ENCODE data around the gene ARL2. TPM values are rescaled to one million over a fixed set of nuclear protein-coding genes. Genes with fewer than 3 reads are reported as not detected.
"Not testable (repeated sequence)": the region's sequence is repeated elsewhere in the genome, so short reads cannot be mapped to it uniquely, and the experiment has no call there.

ARL2 gene
- total RNA-seq, 1 experiment from 2014 or later, result 103 TPM

GRCh38 chr11:65003282-65003681 is 10.7 kb upstream of the ARL2 start:
- no TSS peak for BruUV-seq (replicated peaks)
- intact Hi-C loops (cut with micrococcal nuclease; ENCODE audit: unreplicated experiment), result no loop called here
- ChIA-PET POLR2A (no interaction called here), CTCF (interaction anchor here (1.3 kb wide), 1 partner anchor 10 kb away, joined by 4 read pairs; no protein-coding TSS in a partner anchor)
- no peaks in the 10 kb centered on the region for H3K9me3 Mint-ChIP-seq (ENCODE audit: unreplicated experiment)
- no peaks in the 10 kb centered on the region for H3K36me3 ChIP-seq (ENCODE audit: control insufficient read depth, insufficient read depth, low read length)
- H3K4me1 ChIP-seq, result peaks cover 21% of the 10 kb centered on the region
- no peak for TF ChIP-seq CTCF (IDR thresholded peaks at IDR 0.05; ENCODE audit: insufficient read depth in 1 of 2, low read depth in 1 of 2, low read length in 1 of 2, severe bottlenecking in 1 of 2, unreplicated experiment in 1 of 2)
- H3K4me3 Mint-ChIP-seq (ENCODE audit: unreplicated experiment), result no peak overlapping the region
- H3K36me3 Mint-ChIP-seq (ENCODE audit: insufficient read depth, unreplicated experiment), result no peaks in the 10 kb centered on the region
- H3K4me1 Mint-ChIP-seq (ENCODE audit: low read depth, unreplicated experiment), result peaks cover 9% of the 10 kb centered on the region
- H3K27me3 ChIP-seq (replicated peaks; ENCODE audit: control insufficient read depth, insufficient read depth, low read length), result no peaks in the 10 kb centered on the region
- no peaks in the 10 kb centered on the region for H3K27me3 Mint-ChIP-seq (ENCODE audit: insufficient read depth, unreplicated experiment)
- no peaks in the 10 kb centered on the region for H3K9me3 ChIP-seq
- H3K27ac Mint-ChIP-seq (ENCODE audit: unreplicated experiment), result no peak overlapping the region
- no peak overlapping the region for H3K4me3 ChIP-seq (ENCODE audit: low read depth, low read length)
- no peak for DNase-seq

GRCh38 chr11:65003968-65004367 is 10.0 kb upstream of the ARL2 start:
- BruUV-seq (replicated peaks); H3K9me3 ChIP-seq; H3K36me3 Mint-ChIP-seq (ENCODE audit: insufficient read depth, unreplicated experiment); H3K27me3 Mint-ChIP-seq (ENCODE audit: insufficient read depth, unreplicated experiment); H3K4me1 Mint-ChIP-seq (ENCODE audit: low read depth, unreplicated experiment); POLR2A ChIA-PET; H3K36me3 ChIP-seq (ENCODE audit: control insufficient read depth, insufficient read depth, low read length); H3K27ac Mint-ChIP-seq (ENCODE audit: unreplicated experiment); DNase-seq; H3K9me3 Mint-ChIP-seq (ENCODE audit: unreplicated experiment); H3K4me3 Mint-ChIP-seq (ENCODE audit: unreplicated experiment); H3K27me3 ChIP-seq (replicated peaks; ENCODE audit: control insufficient read depth, insufficient read depth, low read length); H3K4me3 ChIP-seq (ENCODE audit: low read depth, low read length); intact Hi-C loops (cut with micrococcal nuclease; ENCODE audit: unreplicated experiment): not testable (repeated sequence)
- peaks cover 14% of the 10 kb centered on the region for H3K4me1 ChIP-seq
- CTCF ChIA-PET, result interaction anchor here (1.3 kb wide), 1 partner anchor 9 kb away, joined by 4 read pairs; no protein-coding TSS in a partner anchor

- H3K4me1 Mint-ChIP-seq (ENCODE audit: low read depth, unreplicated experiment), result peaks cover 5% of the 10 kb centered on the region
- H3K27ac Mint-ChIP-seq (ENCODE audit: unreplicated experiment), result no peak overlapping the region
- H3K4me3 Mint-ChIP-seq (ENCODE audit: unreplicated experiment), result no peak overlapping the region
- ChIA-PET CTCF (no interaction called here), POLR2A (no interaction called here)
- DNase-seq, result no peak
- intact Hi-C loops (cut with micrococcal nuclease; ENCODE audit: unreplicated experiment), result no loop called here
- Histone ChIP-seq H3K4me3 (ENCODE audit: low read depth, low read length) (no peak overlapping the region), H3K27me3 (replicated peaks; ENCODE audit: control insufficient read depth, insufficient read depth, low read length) (no peaks in the 10 kb centered on the region), H3K36me3 (ENCODE audit: control insufficient read depth, insufficient read depth, low read length) (no peaks in the 10 kb centered on the region), H3K9me3 (no peaks in the 10 kb centered on the region), H3K4me1 (peaks cover 11% of the 10 kb centered on the region)
- no peak for TF ChIP-seq CTCF (IDR thresholded peaks at IDR 0.05; ENCODE audit: insufficient read depth in 1 of 2, low read depth in 1 of 2, low read length in 1 of 2, severe bottlenecking in 1 of 2, unreplicated experiment in 1 of 2)
- H3K36me3 Mint-ChIP-seq (ENCODE audit: insufficient read depth, unreplicated experiment), result peaks cover 4% of the 10 kb centered on the region
- no peaks in the 10 kb centered on the region for H3K9me3 Mint-ChIP-seq (ENCODE audit: unreplicated experiment)
- no peaks in the 10 kb centered on the region for H3K27me3 Mint-ChIP-seq (ENCODE audit: insufficient read depth, unreplicated experiment)
- BruUV-seq (replicated peaks), result no TSS peak
Measured at GRCh38 chr11:65008016-65008415, 5.9 kb upstream of the ARL2 start.

- peaks cover 13% of the 10 kb centered on the region for H3K36me3 Mint-ChIP-seq (ENCODE audit: insufficient read depth, unreplicated experiment)
- intact Hi-C loops (cut with micrococcal nuclease; ENCODE audit: unreplicated experiment), result no loop called here
- H3K4me1 Mint-ChIP-seq (ENCODE audit: low read depth, unreplicated experiment), result peaks cover 10% of the 10 kb centered on the region
- no peaks in the 10 kb centered on the region for H3K36me3 ChIP-seq (ENCODE audit: control insufficient read depth, insufficient read depth, low read length)
- no peaks in the 10 kb centered on the region for H3K27me3 Mint-ChIP-seq (ENCODE audit: insufficient read depth, unreplicated experiment)
- no peaks in the 10 kb centered on the region for H3K9me3 ChIP-seq
- H3K4me3 ChIP-seq (ENCODE audit: low read depth, low read length), result no peak overlapping the region
- CTCF ChIA-PET, result no interaction called here
- H3K9me3 Mint-ChIP-seq (ENCODE audit: unreplicated experiment), result no peaks in the 10 kb centered on the region
- H3K27ac Mint-ChIP-seq (ENCODE audit: unreplicated experiment), result no peak overlapping the region
- TF ChIP-seq CTCF (IDR thresholded peaks at IDR 0.05; ENCODE audit: insufficient read depth in 1 of 2, low read depth in 1 of 2, low read length in 1 of 2, severe bottlenecking in 1 of 2, unreplicated experiment in 1 of 2), result no peak
- no peak overlapping the region for H3K4me3 Mint-ChIP-seq (ENCODE audit: unreplicated experiment)
- DNase-seq, result no peak
- no TSS peak for BruUV-seq (replicated peaks)
- peaks cover 15% of the 10 kb centered on the region for H3K4me1 ChIP-seq
- no peaks in the 10 kb centered on the region for H3K27me3 ChIP-seq (replicated peaks; ENCODE audit: control insufficient read depth, insufficient read depth, low read length)
- POLR2A ChIA-PET, result no interaction called here
Measured at GRCh38 chr11:65008873-65009272, 5.1 kb upstream of the ARL2 start.

Measured in Caco-2 (cell line).